ENCODE results near the gene TCEA2.
A peak's percentile ranks its signal among the peaks of the same experiment; 100 is the strongest.

Gene TCEA2

DNA sequence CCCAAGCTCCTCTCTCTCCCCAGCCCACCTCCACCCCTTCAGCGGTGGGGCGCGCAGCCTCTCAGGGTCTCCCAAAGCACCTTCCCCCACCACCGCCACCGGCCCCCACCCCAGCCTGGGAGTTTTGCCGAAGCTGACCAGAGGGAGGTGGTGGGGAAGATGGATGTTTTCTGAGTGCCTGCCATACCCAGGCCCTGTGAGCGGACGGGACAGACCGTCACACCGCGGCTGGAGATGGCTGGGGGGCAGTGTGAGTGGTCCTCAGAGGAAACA is 21.3 kb upstream of the TCEA2 start:
- no peak overlapping the region for H3K4me3 ChIP-seq (ENCODE audit: low read depth, low read length)
- no peaks in the 10 kb centered on the region for H3K79me2 ChIP-seq
- no peak overlapping the region for H3K4me2 ChIP-seq (ENCODE audit: low read length)
- TF ChIP-seq, protein P1, sequence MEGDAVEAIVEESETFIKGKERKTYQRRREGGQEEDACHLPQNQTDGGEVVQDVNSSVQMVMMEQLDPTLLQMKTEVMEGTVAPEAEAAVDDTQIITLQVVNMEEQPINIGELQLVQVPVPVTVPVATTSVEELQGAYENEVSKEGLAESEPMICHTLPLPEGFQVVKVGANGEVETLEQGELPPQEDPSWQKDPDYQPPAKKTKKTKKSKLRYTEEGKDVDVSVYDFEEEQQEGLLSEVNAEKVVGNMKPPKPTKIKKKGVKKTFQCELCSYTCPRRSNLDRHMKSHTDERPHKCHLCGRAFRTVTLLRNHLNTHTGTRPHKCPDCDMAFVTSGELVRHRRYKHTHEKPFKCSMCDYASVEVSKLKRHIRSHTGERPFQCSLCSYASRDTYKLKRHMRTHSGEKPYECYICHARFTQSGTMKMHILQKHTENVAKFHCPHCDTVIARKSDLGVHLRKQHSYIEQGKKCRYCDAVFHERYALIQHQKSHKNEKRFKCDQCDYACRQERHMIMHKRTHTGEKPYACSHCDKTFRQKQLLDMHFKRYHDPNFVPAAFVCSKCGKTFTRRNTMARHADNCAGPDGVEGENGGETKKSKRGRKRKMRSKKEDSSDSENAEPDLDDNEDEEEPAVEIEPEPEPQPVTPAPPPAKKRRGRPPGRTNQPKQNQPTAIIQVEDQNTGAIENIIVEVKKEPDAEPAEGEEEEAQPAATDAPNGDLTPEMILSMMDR (IDR thresholded peaks at IDR 0.05) = no peak
- peaks cover 4% of the 10 kb centered on the region for H3K4me1 ChIP-seq
- no peak overlapping the region for H2AFZ ChIP-seq
- H3K27me3 ChIP-seq (ENCODE audit: control insufficient read depth, insufficient read depth, low read length) = no peaks in the 10 kb centered on the region
- H3K27ac ChIP-seq = no peak overlapping the region
- no peaks in the 10 kb centered on the region for H3K36me3 ChIP-seq (ENCODE audit: control insufficient read depth, insufficient read depth, low read length)
- H3K9me3 ChIP-seq (ENCODE audit: control insufficient read depth, low read length) = no peaks in the 10 kb centered on the region
- no peak overlapping the region for H3K9ac ChIP-seq

DNA sequence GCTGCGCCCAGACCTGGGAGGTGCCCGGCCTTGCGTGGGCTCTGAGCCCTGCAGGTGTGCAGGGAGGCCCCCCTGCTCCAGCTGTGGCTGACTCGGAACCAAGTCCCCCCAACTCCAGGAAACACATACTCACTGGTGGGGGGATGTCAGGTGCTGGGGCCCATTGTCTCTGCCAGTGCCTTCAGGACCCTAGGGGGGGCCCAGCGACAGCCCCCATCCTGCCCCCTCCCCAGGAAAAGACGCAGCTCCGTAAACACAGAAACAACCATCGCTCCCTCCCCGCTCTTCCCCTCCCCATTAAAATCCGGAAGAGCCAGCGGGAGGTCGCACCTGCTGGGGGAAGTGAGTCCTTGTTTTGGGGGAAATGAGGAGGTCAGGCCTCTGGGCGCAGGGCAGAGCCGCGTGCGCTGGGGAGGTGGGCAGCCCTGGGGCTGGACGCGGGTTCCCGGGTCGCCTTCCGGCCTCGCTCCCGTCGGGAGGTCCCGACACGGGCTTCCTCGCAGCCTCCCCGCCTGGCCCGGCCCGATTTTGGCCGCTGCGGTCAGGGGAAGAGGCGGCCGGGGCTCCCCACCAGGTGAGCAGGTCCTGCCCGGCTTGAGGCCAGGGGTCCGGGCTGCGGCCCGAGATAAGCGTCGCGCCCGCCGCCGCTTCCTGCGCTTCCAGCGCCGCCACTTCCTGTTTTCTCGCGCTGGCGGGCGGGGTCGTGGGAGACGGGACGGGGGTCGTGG is 20.8 kb upstream of the TCEA2 start:
- H2AFZ ChIP-seq = peak overlapping the region; percentile 70
- TF ChIP-seq, protein P1 (IDR thresholded peaks at IDR 0.05) = no peak
- no peaks in the 10 kb centered on the region for H3K79me2 ChIP-seq
- no peak overlapping the region for H3K4me3 ChIP-seq (ENCODE audit: low read depth, low read length)
- H3K9me3 ChIP-seq (ENCODE audit: control insufficient read depth, low read length) = no peaks in the 10 kb centered on the region
- peaks cover 4% of the 10 kb centered on the region for H3K4me1 ChIP-seq
- H3K27ac ChIP-seq = peak overlapping the region; percentile 36
- H3K4me2 ChIP-seq (ENCODE audit: low read length) = peak overlapping the region; percentile 61
- H3K27me3 ChIP-seq (ENCODE audit: control insufficient read depth, insufficient read depth, low read length) = no peaks in the 10 kb centered on the region
- H3K36me3 ChIP-seq (ENCODE audit: control insufficient read depth, insufficient read depth, low read length) = no peaks in the 10 kb centered on the region
- H3K9ac ChIP-seq = no peak overlapping the region

DNA sequence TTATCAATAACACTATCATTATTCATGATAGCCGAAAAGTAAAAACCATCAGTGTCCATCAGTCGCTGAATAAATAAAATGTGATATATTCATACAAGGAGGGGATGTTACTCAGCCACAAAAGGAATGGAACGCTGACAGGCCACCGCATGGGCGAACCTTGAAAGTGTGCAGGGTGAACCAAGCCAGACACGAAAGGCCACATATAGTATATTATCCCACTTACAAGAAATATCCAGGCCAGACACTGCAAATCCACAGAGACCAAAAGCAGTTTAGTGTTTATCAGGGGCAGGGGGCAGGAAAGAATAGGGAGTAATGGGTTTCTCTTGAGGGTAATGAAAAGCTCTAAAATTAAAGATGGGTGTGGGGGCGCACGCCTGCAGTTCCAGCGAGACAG is 19.2 kb upstream of the TCEA2 start:
- no peaks in the 10 kb centered on the region for H3K36me3 ChIP-seq (ENCODE audit: control insufficient read depth, insufficient read depth, low read length)
- H2AFZ ChIP-seq = no peak overlapping the region
- peaks cover 4% of the 10 kb centered on the region for H3K4me1 ChIP-seq
- no peaks in the 10 kb centered on the region for H3K27me3 ChIP-seq (ENCODE audit: control insufficient read depth, insufficient read depth, low read length)
- no peak overlapping the region for H3K27ac ChIP-seq
- H3K4me2 ChIP-seq (ENCODE audit: low read length) = no peak overlapping the region
- H3K9ac ChIP-seq = no peak overlapping the region
- no peak overlapping the region for H3K4me3 ChIP-seq (ENCODE audit: low read depth, low read length)
- H3K79me2 ChIP-seq = no peaks in the 10 kb centered on the region
- TF ChIP-seq, protein P1 (IDR thresholded peaks at IDR 0.05) = no peak
- no peaks in the 10 kb centered on the region for H3K9me3 ChIP-seq (ENCODE audit: control insufficient read depth, low read length)

DNA sequence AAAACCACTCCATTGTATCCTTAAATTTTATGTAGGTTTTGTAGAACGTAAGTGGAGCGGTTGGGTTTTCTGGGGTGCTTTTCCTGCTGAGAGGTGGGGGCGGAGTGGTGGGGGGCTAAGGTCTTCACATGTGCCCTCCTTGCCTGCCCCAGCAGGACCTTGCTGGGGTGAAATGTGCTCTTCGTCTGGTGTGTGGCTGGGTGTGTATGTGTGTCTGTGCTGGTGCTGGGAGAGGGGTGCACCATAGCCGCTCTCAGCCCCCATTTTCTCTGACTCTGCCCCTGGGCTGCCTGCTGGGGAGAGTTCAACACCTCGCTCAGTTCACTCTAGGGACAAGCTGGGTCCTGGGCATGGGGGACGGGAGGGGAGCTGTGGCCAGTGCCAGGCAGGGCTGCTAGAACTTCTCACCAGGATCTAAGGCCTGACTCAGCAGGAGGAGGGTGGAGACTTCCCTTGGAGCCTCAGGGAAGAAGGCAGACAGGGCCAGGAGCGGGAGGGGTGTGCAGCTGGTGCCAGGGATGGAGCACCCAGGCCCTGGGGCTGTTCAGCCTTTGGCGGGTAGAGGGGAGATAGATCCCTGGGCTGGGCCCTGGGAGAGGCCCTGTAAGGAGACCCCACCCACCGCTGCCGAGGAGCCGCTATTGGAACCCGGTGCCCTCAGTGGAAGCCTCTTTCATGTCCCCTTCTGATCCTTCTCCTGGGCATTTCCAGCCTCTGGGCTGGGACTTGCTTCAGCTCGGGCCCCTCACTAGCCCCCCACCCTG is 18.3 kb upstream of the TCEA2 start:
- H3K27me3 ChIP-seq (ENCODE audit: control insufficient read depth, insufficient read depth, low read length) = no peaks in the 10 kb centered on the region
- TF ChIP-seq, protein P1 (IDR thresholded peaks at IDR 0.05) = no peak
- no peaks in the 10 kb centered on the region for H3K36me3 ChIP-seq (ENCODE audit: control insufficient read depth, insufficient read depth, low read length)
- H3K27ac ChIP-seq = peak overlapping the region; percentile 32
- H3K4me1 ChIP-seq = peaks cover 2% of the 10 kb centered on the region
- no peak overlapping the region for H2AFZ ChIP-seq
- no peak overlapping the region for H3K4me3 ChIP-seq (ENCODE audit: low read depth, low read length)
- H3K4me2 ChIP-seq (ENCODE audit: low read length) = no peak overlapping the region
- H3K9me3 ChIP-seq (ENCODE audit: control insufficient read depth, low read length) = no peaks in the 10 kb centered on the region
- no peak overlapping the region for H3K9ac ChIP-seq
- no peaks in the 10 kb centered on the region for H3K79me2 ChIP-seq

Measured in parathyroid adenoma (tissue), 2 donors.